ENCODE measurements around the gene CLEC17A. TPM values are rescaled to one million over a fixed set of nuclear protein-coding genes. Genes with fewer than 3 reads are reported as not detected.

CLEC17A gene
- total RNA-seq, 1 donor from 2014 or later, result not detected

DNA sequence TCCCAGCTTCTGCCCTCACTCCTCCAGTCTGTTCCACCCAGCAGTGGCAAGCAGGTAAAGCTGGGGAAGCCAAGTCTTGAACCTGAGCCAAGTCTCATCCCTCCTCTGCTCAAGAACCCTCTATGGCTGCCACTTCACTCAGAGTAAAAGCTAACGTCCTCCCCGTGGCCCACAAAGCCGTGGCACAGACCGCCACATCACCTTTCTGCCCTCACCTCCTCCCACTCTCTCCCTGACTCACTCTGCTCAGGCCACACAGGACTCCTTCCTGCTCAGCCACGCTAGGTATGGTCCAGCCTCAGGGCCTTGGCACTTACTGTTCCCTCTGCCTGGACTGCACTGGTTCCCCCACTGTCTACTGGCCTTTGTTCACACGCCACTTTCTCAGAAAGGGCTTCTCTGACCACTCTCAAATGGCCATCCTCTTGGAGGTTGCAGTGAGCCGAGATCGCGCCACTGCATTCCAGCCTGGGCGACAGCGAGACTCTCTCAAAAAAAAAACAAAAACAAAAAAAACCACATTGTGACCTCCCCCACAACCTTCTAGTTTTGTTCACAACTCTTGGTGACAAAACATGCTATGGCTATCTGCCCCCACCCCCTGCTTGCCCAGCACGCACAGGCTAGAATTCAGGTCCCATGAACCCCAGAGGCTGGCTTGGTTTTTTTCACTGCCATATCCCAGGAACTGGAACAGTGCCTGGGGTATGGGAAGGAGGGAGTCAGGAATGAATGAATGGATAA, 26.8 kb upstream of the CLEC17A start:
- TF ChIP-seq, protein P1, sequence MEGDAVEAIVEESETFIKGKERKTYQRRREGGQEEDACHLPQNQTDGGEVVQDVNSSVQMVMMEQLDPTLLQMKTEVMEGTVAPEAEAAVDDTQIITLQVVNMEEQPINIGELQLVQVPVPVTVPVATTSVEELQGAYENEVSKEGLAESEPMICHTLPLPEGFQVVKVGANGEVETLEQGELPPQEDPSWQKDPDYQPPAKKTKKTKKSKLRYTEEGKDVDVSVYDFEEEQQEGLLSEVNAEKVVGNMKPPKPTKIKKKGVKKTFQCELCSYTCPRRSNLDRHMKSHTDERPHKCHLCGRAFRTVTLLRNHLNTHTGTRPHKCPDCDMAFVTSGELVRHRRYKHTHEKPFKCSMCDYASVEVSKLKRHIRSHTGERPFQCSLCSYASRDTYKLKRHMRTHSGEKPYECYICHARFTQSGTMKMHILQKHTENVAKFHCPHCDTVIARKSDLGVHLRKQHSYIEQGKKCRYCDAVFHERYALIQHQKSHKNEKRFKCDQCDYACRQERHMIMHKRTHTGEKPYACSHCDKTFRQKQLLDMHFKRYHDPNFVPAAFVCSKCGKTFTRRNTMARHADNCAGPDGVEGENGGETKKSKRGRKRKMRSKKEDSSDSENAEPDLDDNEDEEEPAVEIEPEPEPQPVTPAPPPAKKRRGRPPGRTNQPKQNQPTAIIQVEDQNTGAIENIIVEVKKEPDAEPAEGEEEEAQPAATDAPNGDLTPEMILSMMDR (IDR thresholded peaks at IDR 0.05; ENCODE audit: unreplicated experiment), result no peak
- DNase-seq (ENCODE audit: low spot score, unreplicated experiment), result no peak
- Mint-ChIP-seq H3K4me3 (ENCODE audit: low read depth) (no peak overlapping the region), H3K9me3 (ENCODE audit: low read depth) (no peaks in the 10 kb centered on the region), H3K4me1 (ENCODE audit: low read depth) (peaks cover 14% of the 10 kb centered on the region), H3K36me3 (ENCODE audit: insufficient read depth) (no peaks in the 10 kb centered on the region), H3K27me3 (no peaks in the 10 kb centered on the region), H3K27ac (peak overlapping the region; percentile 67)

- Mint-ChIP-seq H3K4me1 (ENCODE audit: low read depth) (peaks cover 13% of the 10 kb centered on the region), H3K27ac (no peak overlapping the region), H3K4me3 (ENCODE audit: low read depth) (no peak overlapping the region), H3K9me3 (ENCODE audit: low read depth) (no peaks in the 10 kb centered on the region), H3K36me3 (ENCODE audit: insufficient read depth) (no peaks in the 10 kb centered on the region), H3K27me3 (no peaks in the 10 kb centered on the region)
- TF ChIP-seq, protein P1 (IDR thresholded peaks at IDR 0.05; ENCODE audit: unreplicated experiment), result peak; percentile 97
- peak; percentile 61 for DNase-seq (ENCODE audit: low spot score, unreplicated experiment)
Measured at GRCh38 chr19:14556662-14557188, 26.2 kb upstream of the CLEC17A start.

- TF ChIP-seq, protein P1 (IDR thresholded peaks at IDR 0.05; ENCODE audit: unreplicated experiment), result no peak
- DNase-seq (ENCODE audit: low spot score, unreplicated experiment), result no peak
- H3K9me3 Mint-ChIP-seq (ENCODE audit: low read depth), result no peaks in the 10 kb centered on the region
- H3K4me3 Mint-ChIP-seq (ENCODE audit: low read depth), result no peak overlapping the region
- H3K27ac Mint-ChIP-seq, result no peak overlapping the region
- no peaks in the 10 kb centered on the region for H3K36me3 Mint-ChIP-seq (ENCODE audit: insufficient read depth)
- H3K27me3 Mint-ChIP-seq, result no peaks in the 10 kb centered on the region
- peaks cover 11% of the 10 kb centered on the region for H3K4me1 Mint-ChIP-seq (ENCODE audit: low read depth)
Measured at GRCh38 chr19:14558370-14559066, 24.4 kb upstream of the CLEC17A start.

GRCh38 chr19:14559916-14560775, 22.7 kb upstream of the CLEC17A start:
- no peak for DNase-seq (ENCODE audit: low spot score, unreplicated experiment)
- Mint-ChIP-seq H3K27ac (peak overlapping the region; percentile 29), H3K4me3 (ENCODE audit: low read depth) (no peak overlapping the region), H3K36me3 (ENCODE audit: insufficient read depth) (peaks cover 3% of the 10 kb centered on the region), H3K4me1 (ENCODE audit: low read depth) (peaks cover 8% of the 10 kb centered on the region), H3K9me3 (ENCODE audit: low read depth) (no peaks in the 10 kb centered on the region), H3K27me3 (no peaks in the 10 kb centered on the region)
- TF ChIP-seq, protein P1 (IDR thresholded peaks at IDR 0.05; ENCODE audit: unreplicated experiment), result no peak

DNA sequence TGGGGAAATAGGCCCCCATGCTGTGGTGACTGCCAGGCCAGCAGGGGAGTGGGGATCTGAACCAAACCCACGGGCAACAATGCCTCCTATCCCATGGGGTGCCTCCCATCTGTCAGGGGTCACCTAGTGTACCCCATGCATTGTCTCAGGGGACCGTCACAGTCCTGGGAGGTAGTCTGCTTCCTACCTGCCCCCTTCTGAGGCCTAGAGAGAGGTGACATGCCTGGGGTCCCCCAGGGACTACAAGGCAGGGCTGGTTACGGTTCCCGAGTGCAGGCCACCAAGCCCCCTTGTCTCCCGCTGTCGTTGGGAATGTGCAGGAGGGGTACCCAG, 22.1 kb upstream of the CLEC17A start:
- no peak overlapping the region for H3K4me3 Mint-ChIP-seq (ENCODE audit: low read depth)
- DNase-seq (ENCODE audit: low spot score, unreplicated experiment), result no peak
- no peak overlapping the region for H3K27ac Mint-ChIP-seq
- no peaks in the 10 kb centered on the region for H3K27me3 Mint-ChIP-seq
- peaks cover 3% of the 10 kb centered on the region for H3K36me3 Mint-ChIP-seq (ENCODE audit: insufficient read depth)
- no peaks in the 10 kb centered on the region for H3K9me3 Mint-ChIP-seq (ENCODE audit: low read depth)
- H3K4me1 Mint-ChIP-seq (ENCODE audit: low read depth), result peaks cover 8% of the 10 kb centered on the region
- TF ChIP-seq, protein P1 (IDR thresholded peaks at IDR 0.05; ENCODE audit: unreplicated experiment), result no peak
